HG02870 (cell line): Measurements from ENCODE around the gene NEUROG2.

ENCODE experiments used
- ATAC-seq: cut with Tn5 transposase; IDR thresholded peaks from one replicate; pipeline ENCODE4 v1.9.1; 2021; ENCODE audit warnings: mild to moderate bottlenecking, moderate library complexity; ENCODE audit not compliant: unreplicated experiment

The NEUROG2 gene

GRCh38 chr4:112521123-112522023, 5.4 kb upstream of the NEUROG2 start:
- ATAC-seq: peak; percentile 17

DNA sequence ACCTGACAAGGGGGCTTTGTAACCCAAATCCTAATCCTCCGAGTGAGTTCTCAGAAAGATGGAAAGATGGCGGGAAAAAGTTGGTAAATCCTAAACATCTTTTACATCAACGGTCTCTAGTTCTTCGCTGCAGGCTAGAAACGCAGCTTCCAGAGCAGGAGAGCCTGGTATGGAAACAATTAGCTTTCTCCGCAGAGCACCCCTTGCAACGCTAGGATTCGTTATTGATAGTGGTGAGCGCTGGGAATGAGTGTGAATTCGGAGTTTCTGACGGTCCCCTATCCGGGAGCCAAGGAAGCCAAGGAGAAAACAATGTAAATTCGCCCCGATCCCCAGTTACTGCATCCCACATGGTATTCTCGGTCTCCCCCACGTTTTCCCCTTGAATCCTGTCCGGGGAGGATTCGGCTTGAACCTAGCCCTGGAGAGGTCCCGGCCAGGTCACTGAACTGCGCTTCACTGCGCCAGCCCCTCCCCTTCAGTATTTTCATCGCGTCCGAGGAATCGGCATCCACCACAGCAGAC, 4.7 kb upstream of the NEUROG2 start:
- no peak for ATAC-seq

DNA sequence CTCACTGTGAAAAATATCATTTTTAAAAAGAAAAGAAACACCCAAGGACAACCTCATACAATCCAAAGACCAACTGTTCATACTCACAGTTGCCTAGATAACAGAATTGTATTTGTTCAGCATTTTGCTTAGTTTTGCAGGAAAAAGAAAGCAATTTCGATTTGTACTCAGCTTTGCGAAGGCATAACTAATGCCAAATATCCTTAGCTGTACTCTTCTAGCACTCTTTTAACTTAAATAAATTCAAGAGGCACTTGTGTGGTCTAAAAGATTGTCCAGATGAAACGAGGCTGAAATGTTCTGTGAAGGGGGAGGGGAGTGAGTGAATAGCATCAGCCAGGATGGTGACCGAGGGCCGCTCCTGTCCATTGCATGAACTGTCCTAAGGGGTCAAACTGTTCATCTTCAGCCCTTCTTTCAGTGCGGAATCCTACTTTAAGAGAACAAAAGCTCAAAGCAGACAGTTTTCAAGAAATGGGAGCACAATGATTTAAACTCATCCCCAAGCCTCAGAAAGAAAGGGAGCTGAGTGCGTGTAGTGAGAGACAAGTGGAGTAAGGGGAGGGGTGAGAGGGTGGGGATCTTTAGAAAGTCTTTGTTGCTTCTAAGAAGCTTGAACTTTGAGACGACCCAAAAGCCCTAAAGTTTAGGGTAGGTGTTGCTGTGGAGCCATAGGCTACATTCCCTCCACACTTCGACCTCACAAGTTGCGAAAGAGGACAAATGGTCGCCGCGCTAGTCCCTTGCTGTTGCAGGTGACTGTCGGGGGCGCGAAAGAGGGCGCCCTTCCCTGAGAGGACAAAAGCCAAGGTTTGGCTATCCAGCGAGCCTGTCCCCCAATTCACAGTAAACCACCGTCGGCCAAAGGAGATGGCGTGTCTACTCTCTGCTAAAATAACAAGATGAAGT, 4.0 kb upstream of the NEUROG2 start:
- no peak for ATAC-seq

DNA sequence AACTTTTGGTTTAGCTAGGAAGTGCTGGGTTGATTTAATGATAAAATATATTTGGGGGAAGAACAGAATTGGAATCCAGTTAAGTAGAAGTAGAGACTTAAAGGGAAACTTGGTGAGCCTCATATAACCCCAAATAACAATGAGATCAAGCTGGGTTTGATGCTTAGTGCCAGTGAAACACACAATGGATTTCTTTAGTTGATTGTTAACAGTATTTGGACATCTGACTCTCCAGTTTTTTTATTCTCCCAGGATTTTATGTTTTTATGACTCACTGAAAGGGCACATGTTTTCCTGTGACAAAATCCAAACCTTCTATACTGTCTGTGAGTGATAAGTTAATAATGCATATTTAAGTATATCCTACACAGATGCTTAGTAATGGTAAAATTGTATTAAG, 2.7 kb upstream of the NEUROG2 start:
- no peak for ATAC-seq

- ATAC-seq: no peak
These were observed 1.9 kb upstream of the NEUROG2 start for GRCh38 chr4:112517911-112518310.

GRCh38 chr4:112517067-112517634, 1.2 kb upstream of the NEUROG2 start:
- peak; percentile 13 for ATAC-seq

- ATAC-seq: peak; percentile 16
These were observed 589 bp upstream of the NEUROG2 start for GRCh38 chr4:112516471-112517066.

DNA sequence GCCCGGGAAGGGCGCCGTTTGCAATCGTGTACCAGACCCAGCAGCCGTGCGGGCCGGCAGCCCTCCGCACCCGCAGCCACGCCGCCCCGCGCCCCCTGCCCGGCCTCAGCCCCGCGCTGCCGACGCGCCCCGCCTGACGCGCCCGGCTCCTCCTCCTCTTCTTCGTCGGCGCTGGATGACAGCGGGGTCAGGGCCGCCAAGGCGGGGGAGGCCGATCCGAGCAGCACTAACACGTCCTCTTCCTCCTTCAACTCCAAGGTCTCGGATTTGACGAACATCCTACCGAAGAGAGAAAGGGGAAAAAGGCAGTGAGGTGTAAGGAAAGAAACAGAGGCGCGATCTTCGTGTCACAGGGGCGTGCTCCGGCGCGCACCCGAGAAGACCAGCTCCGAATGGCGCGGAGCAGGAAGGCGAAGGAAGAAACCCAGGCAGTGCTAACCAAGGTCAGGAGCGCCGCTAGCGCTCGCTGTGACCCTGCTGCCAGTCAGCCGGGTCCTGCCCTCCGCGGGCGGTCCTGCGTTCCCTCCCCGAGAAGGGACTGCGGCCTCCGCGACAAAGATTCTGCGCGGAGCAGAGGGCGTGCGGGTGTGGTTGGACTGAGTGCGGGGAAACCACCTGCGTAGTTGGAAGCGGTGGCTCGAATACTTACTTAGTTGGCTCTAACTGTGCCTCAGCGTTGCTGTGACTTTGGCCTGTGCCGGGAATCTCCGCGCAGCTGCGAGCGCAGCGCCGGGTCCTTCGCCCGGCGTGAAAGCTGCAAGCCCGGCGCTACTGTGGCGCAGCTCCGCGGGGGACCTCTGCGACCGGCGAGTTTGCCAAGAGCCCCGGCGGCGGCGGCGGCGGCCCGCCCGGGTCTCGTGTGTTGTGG, 548 bp downstream of the NEUROG2 start:
- ATAC-seq: peak; percentile 38

DNA sequence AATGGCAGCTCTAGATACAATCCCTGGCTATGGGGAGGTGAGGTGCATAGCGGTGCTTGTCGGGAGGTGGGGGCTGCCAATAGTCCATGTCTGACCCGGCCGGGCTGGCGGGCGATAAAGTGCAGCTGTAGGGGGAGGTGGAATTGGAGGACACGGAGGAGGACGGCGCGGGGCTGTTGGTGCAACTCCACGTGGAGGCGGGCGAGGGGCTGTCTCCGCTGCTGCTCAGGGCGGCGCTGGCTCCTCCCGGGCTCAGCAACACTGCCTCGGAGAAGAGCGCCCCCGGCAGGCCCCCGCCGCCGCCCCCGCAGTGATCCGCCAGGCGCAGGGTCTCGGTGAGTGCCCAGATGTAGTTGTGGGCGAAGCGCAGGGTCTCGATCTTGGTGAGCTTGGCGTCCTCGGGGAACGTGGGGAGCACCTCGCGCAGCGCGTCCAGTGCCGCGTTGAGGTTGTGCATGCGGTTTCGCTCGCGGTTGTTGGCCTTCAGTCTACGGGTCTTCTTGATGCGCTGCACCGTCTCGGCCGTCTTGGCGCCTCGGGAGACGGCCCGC, 1.3 kb downstream of the NEUROG2 start:
- peak; percentile 3 for ATAC-seq

GRCh38 chr4:112513971-112514646, 1.9 kb downstream of the NEUROG2 start:
- ATAC-seq: no peak

GRCh38 chr4:112511803-112512118, 4.2 kb downstream of the NEUROG2 start:
- ATAC-seq: no peak

- no peak for ATAC-seq
These were observed 4.7 kb downstream of the NEUROG2 start for GRCh38 chr4:112511093-112511802.

DNA sequence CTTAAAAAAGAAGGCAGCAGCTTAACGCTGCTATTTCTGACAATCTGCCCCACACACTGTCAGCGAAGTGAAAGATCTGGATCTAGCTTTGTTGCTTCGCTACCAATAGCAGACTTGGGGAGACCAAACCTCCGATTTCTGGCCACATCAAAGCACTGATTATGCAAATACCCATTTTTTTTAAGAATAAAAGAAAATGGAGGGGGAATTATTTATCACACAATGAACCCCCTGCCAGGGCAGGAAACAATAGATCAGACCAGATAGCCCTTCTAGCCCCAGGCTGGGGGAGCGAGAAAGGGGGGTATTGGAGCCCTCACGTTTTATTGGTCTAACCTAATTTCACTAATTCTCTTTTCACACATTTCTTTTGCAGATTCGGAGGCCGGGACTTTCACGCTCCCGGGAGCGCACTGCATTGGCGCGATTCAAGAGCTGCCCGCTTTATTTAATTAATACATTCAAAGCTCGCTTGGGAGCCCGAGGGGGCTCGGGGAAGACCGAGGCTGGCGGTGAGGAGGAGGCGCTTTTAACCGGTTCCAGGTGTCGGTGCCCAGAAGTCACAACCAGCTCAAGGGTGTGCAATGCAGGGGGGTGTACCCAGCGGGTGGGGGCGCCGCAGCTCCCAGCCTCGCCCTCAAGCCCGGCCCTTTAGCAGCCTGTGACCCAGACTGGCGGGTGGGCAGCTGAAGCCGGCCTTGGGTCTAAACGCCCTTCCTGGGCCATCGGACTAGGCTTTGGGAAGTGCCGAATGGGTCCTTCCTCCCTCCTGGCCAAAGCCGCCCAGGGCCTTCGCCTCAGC, 5.5 kb downstream of the NEUROG2 start:
- no peak for ATAC-seq

GRCh38 chr4:112509243-112510141, 6.5 kb downstream of the NEUROG2 start:
- no peak for ATAC-seq

DNA sequence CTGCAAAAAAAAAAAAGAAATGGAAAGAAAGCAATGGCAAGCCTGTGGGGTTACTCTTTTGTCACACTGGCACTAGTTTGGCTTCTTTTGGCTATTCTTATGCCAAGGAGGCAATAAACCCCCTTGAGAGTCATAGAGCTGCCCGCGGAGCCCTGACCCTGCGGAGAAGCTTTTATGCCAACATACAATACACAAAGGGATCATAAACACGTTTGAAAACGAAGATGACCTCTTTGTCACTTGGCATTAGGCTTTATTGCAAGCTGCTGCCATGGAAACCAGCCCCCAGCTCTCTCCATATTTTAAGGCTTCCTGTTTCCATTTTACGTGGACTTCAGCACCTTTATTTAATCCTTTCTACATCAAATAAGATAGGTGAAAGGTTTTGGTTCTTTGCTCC, 7.6 kb downstream of the NEUROG2 start:
- no peak for ATAC-seq

DNA sequence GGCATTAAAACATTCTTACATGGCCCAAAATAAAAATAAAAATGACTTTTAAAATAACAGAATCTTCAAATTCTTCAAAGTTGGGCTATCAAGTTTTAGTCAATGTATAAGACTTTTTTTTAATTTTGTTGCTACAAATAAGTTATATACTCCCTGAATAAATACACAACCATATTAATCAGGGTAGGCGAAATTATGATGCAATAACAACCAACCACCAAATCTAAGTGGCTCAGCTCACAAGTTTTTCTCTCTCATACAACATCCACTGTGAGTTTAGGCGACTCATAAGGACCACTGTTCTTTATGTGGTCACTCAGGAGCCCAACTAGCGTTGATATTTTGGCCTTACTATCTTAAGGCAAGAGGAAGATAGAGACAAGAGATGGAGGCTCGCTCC, 11.2 kb downstream of the NEUROG2 start:
- ATAC-seq: no peak

DNA sequence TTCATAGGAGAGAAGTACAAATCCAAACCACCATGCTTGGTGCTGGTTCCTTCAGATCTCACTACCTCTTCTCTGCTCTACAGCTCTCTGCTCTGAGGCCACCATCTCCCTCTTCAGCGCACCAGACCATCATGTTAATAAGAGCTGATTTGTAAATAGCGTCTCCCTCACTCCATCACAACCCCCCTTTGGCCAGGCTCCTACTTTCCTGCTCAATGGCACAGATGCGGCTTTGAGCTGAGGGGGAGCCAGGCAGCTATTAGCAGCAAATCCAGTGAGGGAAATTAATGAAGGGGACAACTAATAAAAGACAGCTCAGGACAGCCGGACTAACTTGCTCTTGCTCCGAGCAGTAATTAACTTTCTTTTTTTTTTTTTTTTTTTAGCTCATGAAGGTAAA, 13.1 kb downstream of the NEUROG2 start:
- ATAC-seq: no peak
